ENCODE measurements around the gene ABI2.

DNA sequence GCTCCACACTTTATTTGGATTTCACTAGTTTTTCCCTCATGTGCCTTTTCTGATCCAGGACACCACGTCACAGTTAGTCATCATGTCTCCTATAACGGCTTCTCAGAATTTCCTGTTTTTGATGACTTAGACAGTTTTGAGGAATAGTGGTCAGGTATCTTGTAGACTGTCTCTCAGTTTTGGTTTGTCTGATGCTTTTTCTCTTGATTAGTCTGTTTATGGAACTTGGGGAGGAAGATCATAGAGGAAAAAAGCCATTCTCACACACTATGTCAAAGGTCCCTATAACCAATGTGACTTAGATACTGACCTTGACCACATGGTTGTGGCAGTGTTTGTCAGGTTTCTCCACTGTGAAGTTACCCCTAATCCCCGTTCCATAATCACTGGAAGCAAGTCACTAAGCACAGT is 117.9 kb downstream of the ABI2 start:
- TF ChIP-seq SP1 (IDR thresholded peaks at IDR 0.05), result no peak
- no peak for TF ChIP-seq CTBP1 (IDR thresholded peaks at IDR 0.05; ENCODE audit: borderline replicate concordance)
- no peak for TF ChIP-seq L3MBTL2 (conservative IDR thresholded peaks at IDR 0.05)

Data from HEK293T (cell line).